GM10266 (cell line): ENCODE results near the gene UQCC2.

ENCODE experiments used
- DNase-seq: peaks from one replicate; pipeline ENCODE4 v3.0.0; 2012; ENCODE audit errors: extremely low spot score
- CTCF ChIP-seq: IDR thresholded peaks from 2 replicates; pipeline ENCODE4 v1.5.1; 2012; ENCODE audit warnings: mild to moderate bottlenecking, low read depth; ENCODE audit not compliant: control insufficient read depth, insufficient read depth; ENCODE audit errors: missing control alignments

The UQCC2 gene

DNA sequence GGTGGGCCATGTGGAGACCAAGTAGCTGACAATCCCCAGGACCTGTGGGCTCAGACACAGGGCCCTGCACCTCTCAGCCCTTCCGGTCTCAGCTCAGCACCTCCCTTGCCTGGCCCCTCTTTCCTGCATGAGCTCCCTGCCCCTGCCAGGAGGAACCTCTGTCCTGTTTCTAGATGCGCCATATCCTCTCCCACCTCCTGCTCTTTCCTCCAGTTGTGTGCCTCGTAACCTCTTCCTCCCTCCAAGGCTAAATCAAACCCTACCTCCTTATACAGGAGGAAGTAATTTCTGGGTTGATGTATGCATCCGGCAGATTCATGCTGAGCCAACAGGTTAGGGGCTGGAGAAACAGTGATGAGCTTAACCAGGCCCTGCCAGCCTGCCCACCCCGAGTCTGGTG lies 59.5 kb downstream of the UQCC2 start:
- TF ChIP-seq CTCF: no peak
- no peak for DNase-seq

DNA sequence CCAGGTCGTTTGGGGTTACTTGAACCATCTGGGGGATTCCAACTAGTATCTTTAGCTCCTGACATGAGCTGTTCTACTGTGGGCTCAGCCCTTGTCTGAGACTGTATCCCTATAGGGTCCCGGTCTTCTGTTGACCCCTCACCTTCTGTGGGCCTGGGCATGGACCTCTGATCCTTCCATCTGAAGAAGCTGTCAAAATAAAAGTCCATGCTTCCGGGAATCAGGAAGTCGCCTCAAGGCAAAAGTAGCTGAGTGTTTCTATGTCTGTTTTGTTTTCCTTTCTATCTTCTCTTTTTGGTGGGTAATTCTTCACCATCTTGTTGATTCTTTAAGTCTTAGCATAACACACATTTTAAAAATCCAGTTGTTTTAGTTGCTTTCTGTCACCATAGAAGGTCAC lies 60.1 kb downstream of the UQCC2 start:
- DNase-seq: no peak
- TF ChIP-seq CTCF: no peak
